Measurements from ENCODE around the gene C1D.
"Not testable (repeated sequence)": the region's sequence is repeated elsewhere in the genome, so short reads cannot be mapped to it uniquely, and the experiment has no call there.

The C1D gene, protein sequence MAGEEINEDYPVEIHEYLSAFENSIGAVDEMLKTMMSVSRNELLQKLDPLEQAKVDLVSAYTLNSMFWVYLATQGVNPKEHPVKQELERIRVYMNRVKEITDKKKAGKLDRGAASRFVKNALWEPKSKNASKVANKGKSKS

DNA sequence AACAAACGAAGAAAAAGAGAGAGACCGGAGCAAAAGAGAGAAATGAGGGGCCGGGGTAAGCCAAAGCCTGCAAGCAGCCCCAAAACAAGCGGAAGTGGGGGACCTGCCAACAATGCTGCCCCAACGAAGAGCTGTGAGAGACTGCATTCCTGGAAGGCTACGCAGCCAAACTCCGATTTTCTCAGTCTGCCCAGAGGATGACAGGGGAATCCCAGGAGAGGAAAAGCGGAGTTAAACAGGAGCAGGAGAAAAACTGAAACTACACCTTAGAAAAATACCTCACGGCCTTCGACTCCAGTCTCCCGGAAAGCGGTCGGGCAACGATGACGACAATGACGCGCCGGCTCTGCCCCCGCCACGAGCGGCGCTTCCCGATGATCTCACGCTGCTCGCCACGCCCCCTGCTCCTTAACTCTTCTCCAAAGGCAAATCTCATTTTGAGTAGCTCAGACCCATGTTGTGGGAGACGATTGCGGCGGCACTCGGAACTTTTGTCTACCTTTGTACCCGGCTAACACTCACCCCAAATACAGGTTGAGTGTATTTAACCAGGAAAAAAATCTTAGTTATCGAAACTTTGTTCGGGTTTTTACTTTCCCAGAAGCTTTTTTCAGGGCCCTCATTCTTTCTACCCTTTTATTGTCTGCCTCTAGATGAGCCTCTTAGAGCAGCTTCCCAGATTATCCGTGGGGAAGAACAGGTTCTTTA is at the start of gene C1D:
C1D (minus strand) TSS at position 325 of the 708 bp plus-strand sequence. CDS start 15,694 bp downstream, outside the sequence.
- DNase-seq = peak; percentile 94

DNA sequence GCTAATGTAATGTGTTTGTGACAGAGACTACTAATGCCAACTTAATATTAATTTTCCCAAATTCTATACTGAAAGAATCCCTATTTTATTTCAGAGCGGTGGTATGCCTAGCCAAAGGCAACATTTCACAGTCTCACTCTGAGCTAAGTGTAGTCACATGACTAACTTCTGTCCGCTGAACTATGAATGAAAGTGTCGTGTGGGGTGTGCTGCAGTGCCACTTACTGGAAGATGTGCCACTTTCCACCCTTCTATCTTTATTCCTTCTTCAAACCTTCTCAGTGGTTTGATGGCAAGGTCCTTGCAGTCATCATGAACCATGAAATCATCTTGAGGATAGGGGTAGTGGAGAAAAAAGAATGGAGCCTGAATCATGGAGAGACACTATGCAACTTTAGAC is 47.3 kb upstream of the C1D start:
- no peak for DNase-seq

DNA sequence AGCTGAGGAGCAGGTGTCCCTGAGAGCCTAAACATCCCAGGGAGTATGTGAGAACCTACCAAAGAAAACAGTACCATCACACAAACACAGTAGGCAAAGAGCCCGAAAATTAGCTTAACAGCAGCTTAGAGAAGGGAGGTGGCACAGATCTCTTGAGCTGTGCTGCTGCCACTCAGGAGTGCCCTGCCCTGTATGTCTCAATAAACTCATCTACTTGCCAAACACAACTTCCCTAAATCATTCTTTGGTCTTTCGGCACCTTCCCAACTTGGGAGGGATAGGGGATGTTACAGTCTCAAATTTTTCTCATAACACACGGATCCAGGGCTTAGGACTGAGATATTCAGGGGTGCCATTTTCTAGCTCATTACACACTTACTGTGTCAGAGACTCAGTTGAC is 45.3 kb upstream of the C1D start:
- no peak for DNase-seq

DNA sequence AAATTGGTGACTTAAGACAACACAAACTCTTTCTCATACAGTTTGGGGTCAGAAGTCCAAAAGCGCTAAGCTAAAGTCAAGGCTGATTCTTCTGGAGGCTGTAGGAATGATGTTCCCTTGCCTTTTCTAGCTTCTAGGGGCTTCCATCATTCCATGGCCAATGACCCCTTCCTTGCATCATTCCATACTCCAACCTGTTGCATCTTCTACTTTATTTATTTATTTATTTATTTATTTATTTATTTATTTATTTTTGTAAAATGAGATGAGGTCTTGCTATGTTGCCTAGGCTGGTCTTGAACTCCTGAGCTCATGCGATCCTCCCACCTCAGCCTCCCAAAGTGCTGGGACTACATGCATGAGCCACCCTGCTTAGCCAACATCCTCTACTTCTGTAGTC is 44.7 kb upstream of the C1D start:
- DNase-seq = no peak

DNA sequence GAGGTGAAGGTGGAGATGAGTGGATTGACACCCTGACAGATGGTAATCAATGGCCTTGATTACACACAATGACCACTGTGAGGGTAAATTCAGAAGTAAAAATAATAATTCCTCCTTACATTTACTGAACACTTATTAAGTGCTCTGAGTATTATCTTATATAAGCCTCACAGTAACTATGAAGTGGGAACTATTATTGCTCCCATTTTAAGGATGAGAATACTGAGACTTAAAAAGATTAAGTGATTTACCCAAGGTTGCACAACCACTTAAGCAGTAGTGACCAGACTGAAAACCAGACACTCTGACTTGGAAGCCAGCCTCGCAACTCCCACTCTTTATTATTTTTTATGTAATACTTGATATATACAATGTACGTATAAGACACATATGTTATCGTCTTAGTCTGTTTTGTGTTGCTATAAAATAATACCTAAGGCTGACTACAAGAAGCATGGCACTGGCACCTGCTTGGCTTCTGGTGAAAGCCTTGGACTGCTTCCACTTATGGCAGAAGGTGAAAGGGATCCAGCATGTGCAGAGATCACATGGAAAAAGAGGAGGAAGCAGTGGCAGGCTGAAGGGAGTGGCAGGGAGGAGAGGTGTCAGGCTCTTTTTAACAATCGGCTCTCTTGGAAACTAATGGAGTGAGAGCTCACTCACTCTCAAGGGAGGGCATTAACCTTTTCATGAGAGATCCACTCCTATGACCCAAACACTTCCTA is 41.5 kb upstream of the C1D start:
- no peak for DNase-seq

- DNase-seq = no peak
These were observed 40.9 kb upstream of the C1D start for GRCh38 chr2:68103709-68104055.

GRCh38 chr2:68103030-68103708 is 40.4 kb upstream of the C1D start:
- no peak for DNase-seq

GRCh38 chr2:68100189-68100588 is 37.4 kb upstream of the C1D start:
- no peak for DNase-seq

- DNase-seq = no peak
These were observed 36.5 kb upstream of the C1D start for GRCh38 chr2:68099260-68099659.

DNA sequence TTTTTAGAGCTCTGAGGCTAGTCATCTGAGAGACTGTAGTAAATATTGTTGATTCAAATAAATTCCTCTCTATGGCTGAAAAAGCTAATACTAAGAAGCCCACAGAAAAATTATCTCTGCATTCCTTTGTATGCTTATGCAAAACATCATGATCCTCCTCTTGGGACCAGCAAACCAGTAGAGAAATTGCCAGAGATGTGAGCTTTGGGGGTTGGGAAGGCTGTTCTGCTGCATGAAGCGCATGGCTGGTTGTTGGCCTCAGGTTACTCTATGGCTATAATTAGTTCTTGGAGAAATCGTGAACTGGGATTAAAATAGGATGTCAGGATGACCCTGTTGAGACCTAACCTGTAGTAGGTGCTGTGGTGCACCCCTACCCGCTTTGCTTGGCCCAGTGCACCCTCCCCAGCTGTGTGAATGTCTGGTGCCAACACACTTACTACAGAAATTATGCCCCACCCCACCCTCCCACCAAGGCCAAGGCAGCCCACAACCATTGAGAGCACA is 35.5 kb upstream of the C1D start:
- DNase-seq = no peak

DNA sequence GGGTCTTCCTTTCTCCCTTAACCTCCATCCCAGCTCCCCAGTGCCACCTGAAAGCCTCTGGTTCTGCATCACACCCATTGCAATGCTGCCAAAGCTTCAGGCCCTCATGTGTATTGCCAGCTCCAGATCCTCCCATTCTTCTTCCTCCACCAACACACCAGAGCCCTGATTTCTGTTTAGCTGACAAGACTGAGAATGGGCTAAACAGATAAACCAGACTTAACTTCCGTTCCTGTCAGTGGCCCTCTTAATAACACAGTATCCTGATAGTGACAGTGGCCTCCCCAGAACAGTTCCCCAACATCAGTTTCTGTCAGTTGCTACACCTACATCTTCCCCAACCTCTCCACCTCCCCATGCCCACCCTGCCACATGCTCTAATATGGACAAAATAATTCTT is 31.3 kb upstream of the C1D start:
- DNase-seq = no peak

DNA sequence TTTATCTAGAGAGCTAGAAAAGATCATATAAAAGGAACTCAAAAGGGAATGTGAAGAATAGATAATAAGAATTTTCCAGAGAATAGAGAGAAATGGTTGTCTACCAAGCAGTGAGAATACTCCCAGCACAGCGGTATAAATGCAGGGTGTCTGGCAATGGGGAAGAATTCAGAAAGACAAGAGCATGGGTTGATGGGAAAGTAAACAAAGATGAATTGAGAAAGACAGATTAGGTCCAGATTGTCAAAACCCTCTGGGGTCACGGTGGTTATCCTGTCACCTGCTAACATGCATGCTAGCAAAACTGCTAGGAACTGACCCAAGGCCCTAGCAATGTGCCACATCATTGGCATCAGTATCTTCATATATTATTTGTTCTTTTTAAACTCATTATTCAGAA is 30.8 kb upstream of the C1D start:
- DNase-seq = no peak

GRCh38 chr2:68091439-68092034 is 28.7 kb upstream of the C1D start:
- no peak for DNase-seq

GRCh38 chr2:68089961-68090360 is 27.2 kb upstream of the C1D start:
- DNase-seq = no peak

GRCh38 chr2:68088940-68089339 is 26.1 kb upstream of the C1D start:
- DNase-seq = no peak

DNA sequence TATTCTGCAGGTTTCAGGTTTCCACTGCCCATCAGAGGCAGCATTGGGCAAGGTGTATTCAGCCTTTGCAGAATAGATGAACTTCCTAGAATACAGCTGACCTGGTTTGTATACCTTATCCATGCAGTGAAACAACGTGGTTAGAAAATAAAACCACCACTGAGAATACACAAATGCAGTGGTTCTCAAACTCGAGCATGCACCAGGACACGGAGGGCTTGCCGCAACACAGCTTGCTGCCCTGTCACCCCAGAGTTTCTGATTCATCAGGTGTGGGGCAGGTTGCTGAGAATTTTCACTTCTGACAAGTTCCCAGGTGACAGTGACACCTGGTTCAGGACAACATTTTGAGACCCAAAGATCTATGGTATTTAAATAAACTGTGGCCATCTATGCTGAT is 23.4 kb upstream of the C1D start:
- DNase-seq = no peak

- no peak for DNase-seq
These were observed 20.5 kb upstream of the C1D start for GRCh38 chr2:68083346-68083745.

DNA sequence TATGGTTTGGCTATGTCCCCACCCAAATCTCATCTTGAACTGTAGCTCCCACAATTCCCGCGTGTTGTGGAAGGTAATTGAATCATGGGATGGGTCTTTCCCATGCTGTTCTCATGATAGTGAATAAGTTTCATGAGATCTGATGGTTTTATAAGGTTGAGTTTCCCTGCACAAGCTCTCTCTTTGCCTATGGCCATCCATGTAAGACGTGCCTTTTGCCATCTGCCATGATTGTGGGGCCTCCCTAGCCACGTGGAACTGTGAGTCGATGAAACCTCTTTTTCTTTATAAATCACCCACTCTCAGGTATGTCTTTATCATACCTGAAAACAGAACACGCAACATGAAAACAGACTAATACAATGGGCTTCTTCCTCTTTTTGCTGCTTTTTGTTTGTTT is 11.2 kb upstream of the C1D start:
- DNase-seq = no peak

GRCh38 chr2:68063797-68064646 is 1.2 kb upstream of the C1D start:
- not testable (repeated sequence) for DNase-seq

- no peak for DNase-seq
These were observed 2.2 kb downstream of the C1D start for GRCh38 chr2:68060652-68061051.

DNA sequence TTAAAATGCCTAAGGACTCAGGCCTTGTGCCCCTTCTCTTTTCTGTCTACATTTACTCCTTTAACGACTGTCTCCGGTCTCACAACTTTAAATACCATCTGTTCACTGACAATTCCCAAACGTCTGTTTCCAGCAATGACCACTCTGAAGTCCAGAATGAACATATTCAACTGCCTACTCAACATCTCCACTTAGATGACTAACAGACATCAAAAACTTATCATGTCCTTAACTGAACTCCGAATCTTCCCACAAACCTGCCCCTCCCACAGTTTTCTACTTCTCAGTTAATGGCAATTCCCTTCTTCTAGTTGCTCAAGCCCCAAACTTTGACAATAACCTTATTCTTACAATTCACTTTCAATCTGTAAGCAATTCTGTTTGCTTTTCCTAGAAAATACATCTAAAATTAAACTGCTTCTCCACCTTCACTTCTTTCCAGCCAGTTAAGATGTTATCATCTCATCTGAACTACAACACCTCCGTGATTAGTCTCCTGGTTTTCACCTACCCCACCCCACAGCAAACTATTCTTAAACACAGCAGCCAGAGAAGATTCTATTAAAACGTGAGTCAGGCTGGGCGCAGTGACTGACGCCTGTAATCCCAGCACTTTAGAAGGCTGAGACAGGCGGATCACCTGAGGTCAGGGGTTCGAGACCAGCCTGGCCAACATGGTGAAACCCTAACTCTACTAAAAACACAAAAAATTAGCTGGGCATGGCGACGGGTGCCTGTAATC is 2.8 kb downstream of the C1D start:
- DNase-seq = no peak
